SJSA1 (cell line): ENCODE results near the gene CDYL. TPM values are rescaled to one million over a fixed set of nuclear protein-coding genes. Genes with fewer than 3 reads are reported as not detected.

Experiments
- DNase-seq, 2 experiments: peaks; one replicate each; pipeline ENCODE4 v3.0.0-alpha.2; 2015 to 2020; ENCODE audit warnings: low spot score in 2 of 2, low read depth in 1 of 2
- H3K27ac ChIP-seq: fragments of 250-450 bp; sonication (Bioruptor Pico); 2 replicates; pipeline ENCODE4 v1.5.1; 2020; ENCODE audit warnings: mild to moderate bottlenecking, moderate library complexity
- H3K27me3 ChIP-seq: fragments of 250-450 bp; sonication (Bioruptor Pico); replicated peaks from 2 replicates; pipeline ENCODE4 v1.5.1; 2020; ENCODE audit warnings: mild to moderate bottlenecking, moderate library complexity
- H3K36me3 ChIP-seq: fragments of 250-450 bp; sonication (Bioruptor Pico); 2 replicates; pipeline ENCODE4 v1.5.1; 2020; ENCODE audit warnings: mild to moderate bottlenecking
- H3K4me1 ChIP-seq: fragments of 250-450 bp; sonication (Bioruptor Pico); replicated peaks from 2 replicates; pipeline ENCODE4 v1.6.1; 2021; ENCODE audit warnings: mild to moderate bottlenecking
- H3K4me3 ChIP-seq: fragments of 250-450 bp; sonication (Bioruptor Pico); 2 replicates; pipeline ENCODE4 v1.5.1; 2020; ENCODE audit warnings: mild to moderate bottlenecking
- H3K9me3 ChIP-seq: fragments of 250-450 bp; sonication (Bioruptor Pico); replicated peaks from 2 replicates; pipeline ENCODE4 v1.5.1; 2020; ENCODE audit warnings: mild to moderate bottlenecking
- total RNA-seq: library from RNA; depleted of rRNA; stranded (reverse); fragments of >200 nt; shearing (Covaris generic); gene quantifications from 2 replicates; pipeline ENCODE4 v1.2.3, GENCODE V29; 2014

The CDYL gene
- total RNA-seq, 1 experiment from 2014 or later: 36.1 TPM

- Histone ChIP-seq H3K27ac (no peak overlapping the region), H3K4me3 (no peak overlapping the region), H3K36me3 (peaks cover 29% of the 10 kb centered on the region), H3K4me1 (no peaks in the 10 kb centered on the region), H3K9me3 (no peaks in the 10 kb centered on the region; the same call in 1 of the 2 replicates), H3K27me3 (no peaks in the 10 kb centered on the region)
- DNase-seq: no peak
These were observed 114.9 kb downstream of the CDYL start for GRCh38 chr6:4891141-4891540.

DNA sequence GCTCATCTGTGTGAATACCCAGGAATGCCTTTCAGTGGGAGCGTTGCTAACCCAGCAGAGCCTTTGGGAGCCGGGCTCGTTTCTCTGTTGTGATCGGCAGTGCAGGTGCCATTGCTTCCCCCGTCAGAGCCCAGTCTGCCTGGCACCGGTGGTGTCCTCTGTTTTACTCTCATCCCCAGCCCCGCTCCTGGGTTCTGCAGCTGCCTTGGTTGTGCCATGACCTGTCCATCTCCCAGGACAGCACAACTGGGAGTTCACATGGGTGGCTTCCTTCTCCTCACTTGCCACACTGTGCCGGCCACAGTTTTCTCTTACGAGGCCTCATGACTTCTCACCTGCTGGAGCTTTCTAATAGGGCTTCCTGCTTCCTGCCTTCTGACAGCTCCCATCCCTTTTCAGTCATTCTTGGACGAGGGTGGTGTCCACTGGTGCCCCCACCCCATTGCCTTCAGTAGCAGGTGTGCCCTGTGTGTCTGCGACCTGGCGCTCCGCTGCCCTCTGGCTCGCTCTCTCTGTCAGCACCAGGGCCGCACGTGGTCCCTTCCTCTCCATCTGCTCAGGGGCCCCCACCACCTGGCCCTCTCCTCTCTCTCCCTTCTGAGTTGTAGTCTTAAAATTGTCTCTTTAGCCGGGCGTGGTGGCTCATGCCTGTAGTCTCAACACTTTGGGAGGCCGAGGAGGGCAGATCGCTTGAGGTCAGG is 116.7 kb downstream of the CDYL start:
- H3K36me3 ChIP-seq: peaks cover 29% of the 10 kb centered on the region
- no peak for DNase-seq
- H3K4me1 ChIP-seq: no peaks in the 10 kb centered on the region
- H3K4me3 ChIP-seq: no peak overlapping the region
- H3K27me3 ChIP-seq: no peaks in the 10 kb centered on the region
- no peaks in the 10 kb centered on the region for H3K9me3 ChIP-seq
- H3K27ac ChIP-seq: no peak overlapping the region

GRCh38 chr6:4894049-4894448 is 117.8 kb downstream of the CDYL start:
- Histone ChIP-seq H3K27me3 (no peaks in the 10 kb centered on the region), H3K9me3 (no peaks in the 10 kb centered on the region; the same call in 1 of the 2 replicates), H3K4me3 (no peak overlapping the region), H3K36me3 (peaks cover 40% of the 10 kb centered on the region), H3K27ac (no peak overlapping the region), H3K4me1 (no peaks in the 10 kb centered on the region)
- DNase-seq: no peak

GRCh38 chr6:4895971-4896370 is 119.8 kb downstream of the CDYL start:
- H3K4me3 ChIP-seq: no peak overlapping the region
- H3K27me3 ChIP-seq: no peaks in the 10 kb centered on the region

GRCh38 chr6:4896401-4896800 is 120.2 kb downstream of the CDYL start:
- Histone ChIP-seq H3K4me1 (no peaks in the 10 kb centered on the region), H3K36me3 (peaks cover 53% of the 10 kb centered on the region), H3K9me3 (no peaks in the 10 kb centered on the region; the same call in 1 of the 2 replicates), H3K4me3 (no peak overlapping the region), H3K27me3 (no peaks in the 10 kb centered on the region), H3K27ac (no peak overlapping the region)
- no peak for DNase-seq

More at GRCh38 chr6:4895971-4896370, 119.8 kb downstream of the CDYL start:
- H3K27ac ChIP-seq: no peak overlapping the region
- no peak for DNase-seq
- H3K4me1 ChIP-seq: no peaks in the 10 kb centered on the region
- H3K36me3 ChIP-seq: peaks cover 49% of the 10 kb centered on the region
- no peaks in the 10 kb centered on the region; the same call in 1 of the 2 replicates for H3K9me3 ChIP-seq

DNA sequence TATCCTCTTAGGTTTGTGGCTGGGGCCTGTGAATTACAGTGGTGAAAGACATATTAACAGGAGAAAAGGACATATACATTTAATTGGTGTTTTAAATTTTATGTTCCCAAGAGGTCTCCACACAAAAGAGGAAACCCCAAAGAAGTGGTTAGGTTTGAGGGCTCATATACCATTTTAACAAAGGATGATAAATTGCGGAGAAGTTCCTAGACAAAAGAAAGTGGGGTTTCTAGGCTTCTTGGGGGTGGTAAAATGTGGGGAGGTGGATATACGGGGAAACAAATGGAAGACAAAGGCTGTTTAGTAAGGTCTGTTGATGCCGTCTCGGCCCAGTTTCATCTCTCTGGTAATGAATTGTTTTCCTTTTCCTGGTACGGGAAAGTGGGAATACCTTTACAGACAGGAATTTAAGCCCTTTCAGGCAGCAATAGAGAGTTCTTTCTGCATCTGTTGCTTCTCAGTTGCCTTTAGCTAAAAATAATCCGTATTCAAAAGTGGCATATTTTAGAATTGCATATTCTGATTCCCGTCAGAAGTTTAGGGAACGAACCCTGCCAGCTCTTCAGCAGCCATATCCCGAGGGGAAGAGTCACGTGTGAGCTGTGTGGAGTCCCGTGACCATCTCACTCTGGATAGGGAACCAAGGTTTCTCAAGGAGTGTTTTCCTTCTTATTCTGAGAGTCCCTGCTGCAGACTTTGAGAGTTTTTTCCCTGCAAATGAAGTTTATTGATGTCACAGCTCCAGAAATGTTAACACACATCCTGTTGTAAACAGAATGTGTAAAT is 123.2 kb downstream of the CDYL start:
- H3K9me3 ChIP-seq: no peaks in the 10 kb centered on the region; the same call in 1 of the 2 replicates
- no peak overlapping the region for H3K4me3 ChIP-seq
- no peaks in the 10 kb centered on the region for H3K4me1 ChIP-seq
- H3K36me3 ChIP-seq: peaks cover 44% of the 10 kb centered on the region
- no peak overlapping the region for H3K27ac ChIP-seq
- no peaks in the 10 kb centered on the region for H3K27me3 ChIP-seq
- DNase-seq: no peak

DNA sequence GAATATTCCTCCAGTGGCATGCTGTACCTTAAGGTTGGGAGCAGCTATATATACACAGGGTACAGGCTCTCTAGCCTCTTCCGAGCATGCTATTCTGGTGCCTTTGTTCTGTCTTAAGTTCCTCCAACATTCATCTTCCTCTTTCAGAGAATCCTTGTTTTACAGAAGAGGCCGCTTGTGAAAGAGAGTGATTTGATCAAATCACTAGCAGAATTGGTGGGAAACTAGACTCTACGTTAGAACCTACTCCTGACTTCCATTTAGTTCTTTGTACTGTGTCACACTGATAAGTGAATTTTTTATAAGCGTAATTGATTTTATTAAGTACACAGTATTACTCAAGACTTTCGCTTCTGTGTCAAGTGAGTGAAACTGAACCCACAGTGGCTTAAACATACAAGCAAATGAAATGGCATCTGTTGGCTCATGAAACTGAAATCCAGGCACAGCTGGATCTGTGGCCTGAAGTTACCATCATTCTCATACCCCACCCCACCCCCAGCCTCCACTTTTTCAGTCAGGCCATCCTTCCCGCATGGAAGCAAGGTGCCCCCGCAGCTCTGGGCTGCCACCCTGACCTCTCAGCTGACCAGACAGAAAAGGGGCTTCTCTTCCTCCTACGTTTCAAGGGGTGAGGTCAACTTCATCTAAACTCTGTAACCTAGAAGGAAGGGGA is 125.3 kb downstream of the CDYL start:
- Histone ChIP-seq H3K9me3 (no peaks in the 10 kb centered on the region; the same call in 1 of the 2 replicates), H3K4me1 (no peaks in the 10 kb centered on the region), H3K27me3 (no peaks in the 10 kb centered on the region), H3K27ac (no peak overlapping the region), H3K36me3 (peaks cover 43% of the 10 kb centered on the region), H3K4me3 (no peak overlapping the region)
- DNase-seq: no peak

- Histone ChIP-seq H3K9me3 (no peaks in the 10 kb centered on the region; the same call in 1 of the 2 replicates), H3K4me3 (no peak overlapping the region), H3K27me3 (no peaks in the 10 kb centered on the region), H3K27ac (no peak overlapping the region), H3K4me1 (no peaks in the 10 kb centered on the region), H3K36me3 (peaks cover 43% of the 10 kb centered on the region)
- no peak for DNase-seq
These were observed 126.2 kb downstream of the CDYL start for GRCh38 chr6:4902363-4902762.

GRCh38 chr6:4903121-4903520 is 126.9 kb downstream of the CDYL start:
- H3K9me3 ChIP-seq: no peaks in the 10 kb centered on the region; the same call in 1 of the 2 replicates
- H3K36me3 ChIP-seq: peaks cover 41% of the 10 kb centered on the region
- no peaks in the 10 kb centered on the region for H3K4me1 ChIP-seq
- DNase-seq: no peak
- no peak overlapping the region for H3K27ac ChIP-seq
- H3K4me3 ChIP-seq: no peak overlapping the region
- H3K27me3 ChIP-seq: no peaks in the 10 kb centered on the region

- Histone ChIP-seq H3K9me3 (no peaks in the 10 kb centered on the region; the same call in 1 of the 2 replicates), H3K27ac (no peak overlapping the region), H3K4me3 (no peak overlapping the region), H3K27me3 (no peaks in the 10 kb centered on the region), H3K36me3 (peaks cover 33% of the 10 kb centered on the region), H3K4me1 (no peaks in the 10 kb centered on the region)
- no peak for DNase-seq
These were observed 127.7 kb downstream of the CDYL start for GRCh38 chr6:4903751-4904370.

GRCh38 chr6:4904461-4905025 is 128.3 kb downstream of the CDYL start:
- H3K27ac ChIP-seq: no peak overlapping the region
- no peaks in the 10 kb centered on the region for H3K4me1 ChIP-seq
- H3K36me3 ChIP-seq: peaks cover 30% of the 10 kb centered on the region
- no peak for DNase-seq
- no peak overlapping the region for H3K4me3 ChIP-seq
- no peaks in the 10 kb centered on the region for H3K27me3 ChIP-seq
- no peaks in the 10 kb centered on the region; the same call in 1 of the 2 replicates for H3K9me3 ChIP-seq

GRCh38 chr6:4905826-4906225 is 129.6 kb downstream of the CDYL start:
- DNase-seq: no peak
- H3K4me3 ChIP-seq: no peak overlapping the region
- H3K4me1 ChIP-seq: no peaks in the 10 kb centered on the region
- no peaks in the 10 kb centered on the region for H3K9me3 ChIP-seq
- no peaks in the 10 kb centered on the region for H3K27me3 ChIP-seq
- peaks cover 26% of the 10 kb centered on the region for H3K36me3 ChIP-seq
- no peak overlapping the region for H3K27ac ChIP-seq
